Fibroblast of skin of left quadriceps (primary cell): ENCODE measurements around the gene ARHGAP8.
"Not testable (repeated sequence)": the region's sequence is repeated elsewhere in the genome, so short reads cannot be mapped to it uniquely, and the experiment has no call there.

ENCODE experiments used
- DNase-seq, 2 experiments: peaks; one replicate each; pipeline ENCODE4 v3.0.0-alpha.2; 2013; ENCODE audit warnings: low read depth in 2 of 2

The ARHGAP8 gene

GRCh38 chr22:44739666-44740065 lies 12.7 kb upstream of the ARHGAP8 start:
- DNase-seq, result not testable (repeated sequence)

GRCh38 chr22:44740307-44740706 lies 12.1 kb upstream of the ARHGAP8 start:
- no peak for DNase-seq

GRCh38 chr22:44741929-44742328 lies 10.4 kb upstream of the ARHGAP8 start:
- DNase-seq, result no peak

GRCh38 chr22:44743247-44743646 lies 9.1 kb upstream of the ARHGAP8 start:
- no peak for DNase-seq

- DNase-seq, result no peak
These were observed 8.6 kb upstream of the ARHGAP8 start for GRCh38 chr22:44743804-44744211.

- no peak for DNase-seq
These were observed 6.3 kb upstream of the ARHGAP8 start for GRCh38 chr22:44745853-44746789.

- not testable (repeated sequence) for DNase-seq
These were observed 4.6 kb upstream of the ARHGAP8 start for GRCh38 chr22:44747784-44748127.

GRCh38 chr22:44748524-44748923 lies 3.9 kb upstream of the ARHGAP8 start:
- DNase-seq, result no peak

GRCh38 chr22:44750481-44750880 lies 1.9 kb upstream of the ARHGAP8 start:
- DNase-seq, result no peak

- peak; percentile 30 to 37 for DNase-seq
These were observed 1.0 kb downstream of the ARHGAP8 start for GRCh38 chr22:44753189-44754042.

- no peak for DNase-seq
These were observed 2.6 kb downstream of the ARHGAP8 start for GRCh38 chr22:44754998-44755397.

GRCh38 chr22:44755417-44755816 lies 3.0 kb downstream of the ARHGAP8 start:
- DNase-seq, result no peak

- no peak for DNase-seq
These were observed 3.6 kb downstream of the ARHGAP8 start for GRCh38 chr22:44755956-44756361.

- DNase-seq, result peak; percentile 28 to 42
These were observed 6.1 kb downstream of the ARHGAP8 start for GRCh38 chr22:44758344-44758973.

GRCh38 chr22:44759001-44759400 lies 6.6 kb downstream of the ARHGAP8 start:
- no peak for DNase-seq

- DNase-seq, result no peak
These were observed 7.3 kb downstream of the ARHGAP8 start for GRCh38 chr22:44759430-44760310.

- no peak for DNase-seq
These were observed 8.1 kb downstream of the ARHGAP8 start for GRCh38 chr22:44760476-44760875.

GRCh38 chr22:44761025-44761424 lies 8.7 kb downstream of the ARHGAP8 start:
- DNase-seq, result no peak

- DNase-seq, result no peak
These were observed 12.0 kb downstream of the ARHGAP8 start for GRCh38 chr22:44764373-44764772.

GRCh38 chr22:44764974-44765373 lies 12.6 kb downstream of the ARHGAP8 start:
- DNase-seq, result no peak
